Stimulated activated CD4-positive, alpha-beta T cell treated with anti-CD3 and anti-CD28 coated beads, Interleukin-4, amount 100 ng/mL, for 48 hours (primary cell): ENCODE measurements around the gene NDUFA7.
"Not testable (repeated sequence)": the region's sequence is repeated elsewhere in the genome, so short reads cannot be mapped to it uniquely, and the experiment has no call there.

Experiments used
- DNase-seq, 2 donors: peaks; one replicate each; pipeline ENCODE4 v3.0.0-alpha.2; 2020; ENCODE audit warnings: low read depth in 2 of 2

NDUFA7 gene

GRCh38 chr19:8264248-8264647 lies 56.9 kb downstream of the NDUFA7 start:
- DNase-seq = not testable (repeated sequence)

GRCh38 chr19:8262431-8262830 lies 58.7 kb downstream of the NDUFA7 start:
- no peak for DNase-seq

- no peak for DNase-seq
These were observed 59.3 kb downstream of the NDUFA7 start for GRCh38 chr19:8261881-8262280.

- no peak for DNase-seq
These were observed 59.8 kb downstream of the NDUFA7 start for GRCh38 chr19:8261347-8261746.
